Nephron (organoid): ENCODE data around the gene OGFRL1.

Source experiments
- H3K27ac Mint-ChIP-seq, 3 experiments: 2 replicates each; pipeline ENCODE4 v1.8.0; 2020; ENCODE audit warnings: mixed read lengths in 3 of 3, mild to moderate bottlenecking in 2 of 3, moderate library complexity in 1 of 3
- H3K27me3 Mint-ChIP-seq: 2 replicates; pipeline ENCODE4 v1.8.0; 2021; ENCODE audit warnings: low read depth, mild to moderate bottlenecking, moderate library complexity, mixed read lengths
- H3K36me3 Mint-ChIP-seq: 2 replicates; pipeline ENCODE4 v1.8.0; 2020; ENCODE audit warnings: low read depth, mixed read lengths
- H3K4me1 Mint-ChIP-seq: 2 replicates; pipeline ENCODE4 v1.8.0; 2020; ENCODE audit warnings: mixed read lengths
- H3K4me3 Mint-ChIP-seq, 3 experiments: 2 replicates each; pipeline ENCODE4 v1.8.0; 2020; ENCODE audit warnings: mild to moderate bottlenecking in 3 of 3, mixed read lengths in 3 of 3, moderate library complexity in 2 of 3
- H3K9me3 Mint-ChIP-seq: 2 replicates; pipeline ENCODE4 v1.8.0; 2020; ENCODE audit warnings: mixed read lengths
- CTCF ChIP-seq, 3 experiments: fragments of 200-600 bp; sonication (generic); IDR thresholded peaks; one replicate each; pipeline ENCODE4 v1.5.0; 2021; ENCODE audit warnings: antibody characterized with exemption in 3 of 3; ENCODE audit not compliant: unreplicated experiment in 3 of 3

The OGFRL1 gene

GRCh38 chr6:71299541-71300470 is 11.2 kb downstream of the OGFRL1 start:
- H3K27me3 Mint-ChIP-seq: no peaks in the 10 kb centered on the region
- H3K9me3 Mint-ChIP-seq: no peaks in the 10 kb centered on the region
- TF ChIP-seq CTCF (IDR thresholded peaks at IDR 0.05; ENCODE audit: unreplicated experiment in 3 of 3): no peak
- H3K36me3 Mint-ChIP-seq: peaks cover 54% of the 10 kb centered on the region
- peak overlapping the region in 2 of 3 experiments; percentile 2 to 20 for H3K27ac Mint-ChIP-seq
- H3K4me3 Mint-ChIP-seq: no peak overlapping the region
- H3K4me1 Mint-ChIP-seq: peaks cover 15% of the 10 kb centered on the region

GRCh38 chr6:71300561-71301168 is 12.1 kb downstream of the OGFRL1 start:
- no peak for TF ChIP-seq CTCF (IDR thresholded peaks at IDR 0.05; ENCODE audit: unreplicated experiment in 3 of 3)
- H3K4me1 Mint-ChIP-seq: peaks cover 15% of the 10 kb centered on the region
- H3K9me3 Mint-ChIP-seq: no peaks in the 10 kb centered on the region
- H3K27ac Mint-ChIP-seq: peak overlapping the region in 2 of 3 experiments; percentile 77 to 83
- peaks cover 46% of the 10 kb centered on the region for H3K36me3 Mint-ChIP-seq
- H3K27me3 Mint-ChIP-seq: no peaks in the 10 kb centered on the region
- H3K4me3 Mint-ChIP-seq: no peak overlapping the region

- Mint-ChIP-seq H3K27ac (peak overlapping the region; percentile 70 to 83 (median 77)), H3K36me3 (peaks cover 42% of the 10 kb centered on the region), H3K9me3 (no peaks in the 10 kb centered on the region), H3K27me3 (no peaks in the 10 kb centered on the region), H3K4me1 (peaks cover 15% of the 10 kb centered on the region), H3K4me3 (no peak overlapping the region)
- no peak for TF ChIP-seq CTCF (IDR thresholded peaks at IDR 0.05; ENCODE audit: unreplicated experiment in 3 of 3)
These were observed 12.9 kb downstream of the OGFRL1 start for GRCh38 chr6:71301546-71301945.

- peaks cover 5% of the 10 kb centered on the region for H3K36me3 Mint-ChIP-seq
- H3K4me3 Mint-ChIP-seq: no peak overlapping the region
- TF ChIP-seq CTCF (IDR thresholded peaks at IDR 0.05; ENCODE audit: unreplicated experiment in 3 of 3): no peak
- H3K9me3 Mint-ChIP-seq: no peaks in the 10 kb centered on the region
- no peaks in the 10 kb centered on the region for H3K27me3 Mint-ChIP-seq
- H3K27ac Mint-ChIP-seq: no peak overlapping the region
- no peaks in the 10 kb centered on the region for H3K4me1 Mint-ChIP-seq
These were observed 21.0 kb downstream of the OGFRL1 start for GRCh38 chr6:71309656-71310055.

- H3K27me3 Mint-ChIP-seq: no peaks in the 10 kb centered on the region
- no peak overlapping the region for H3K27ac Mint-ChIP-seq
- H3K9me3 Mint-ChIP-seq: no peaks in the 10 kb centered on the region
- no peak for TF ChIP-seq CTCF (IDR thresholded peaks at IDR 0.05; ENCODE audit: unreplicated experiment in 3 of 3)
- no peaks in the 10 kb centered on the region for H3K4me1 Mint-ChIP-seq
- peaks cover 5% of the 10 kb centered on the region for H3K36me3 Mint-ChIP-seq
- no peak overlapping the region for H3K4me3 Mint-ChIP-seq
These were observed 21.6 kb downstream of the OGFRL1 start for GRCh38 chr6:71310261-71310660.
